Heart left ventricle (tissue), 13 donors: Measurements from ENCODE around the gene DUSP6.

ENCODE experiments used
- POLR2A ChIP-seq, 2 donors: fragments of 450-650 bp; IDR thresholded peaks; one replicate each; pipeline ENCODE4 v1.6.1; 2017; ENCODE audit warnings: antibody characterized with exemption in 2 of 2, mild to moderate bottlenecking in 2 of 2, moderate library complexity in 2 of 2
- TF ChIP-seq, protein P1 (sequence below), 12 donors: fragments of 200-600 bp; sonication (generic) in 4 of 12; IDR thresholded peaks; one replicate each; pipeline versions ENCODE4 v1.5.0 to v1.8.0; 2018 to 2022; ENCODE audit warnings: antibody characterized with exemption in 12 of 12, mild to moderate bottlenecking in 5 of 12
- donor health status: ischemic (EF 13 %, LVEDD 7.1; RV severe dilation, severe dysfunction).
- donor health status: DM: no; HTN: yes; CAD: no.
- donor health status: DM: no; HTN: no; CAD: no.
- donor health status: ischemic (EF 25% LVEDD 6.9; RV normal size, moderate dysfunction).
- donor health status: ischemic (EF 25% LVEDD 5.7; RV mildly dilated, moderate dysfunction).
- donor health status: ischemic (EF 35%, LVEDD 5.7; RV mildly dilated, moderate dysfunction).
- donor health status: nonischemic (EF 11% LVEDD 7.7; RV severe dilation, severe dysfunction).
- donor health status: DM: yes; HTN: yes; CAD: no.
- donor health status: PGD.
- donor health status: ischemic (EF 29% LVEDD 5.4; RV normal size, mild dysfunction).
- donor health status: nonischemic (EF 23%, LVEDD 6.1; RV moderate dilation, normal function).

DNA sequence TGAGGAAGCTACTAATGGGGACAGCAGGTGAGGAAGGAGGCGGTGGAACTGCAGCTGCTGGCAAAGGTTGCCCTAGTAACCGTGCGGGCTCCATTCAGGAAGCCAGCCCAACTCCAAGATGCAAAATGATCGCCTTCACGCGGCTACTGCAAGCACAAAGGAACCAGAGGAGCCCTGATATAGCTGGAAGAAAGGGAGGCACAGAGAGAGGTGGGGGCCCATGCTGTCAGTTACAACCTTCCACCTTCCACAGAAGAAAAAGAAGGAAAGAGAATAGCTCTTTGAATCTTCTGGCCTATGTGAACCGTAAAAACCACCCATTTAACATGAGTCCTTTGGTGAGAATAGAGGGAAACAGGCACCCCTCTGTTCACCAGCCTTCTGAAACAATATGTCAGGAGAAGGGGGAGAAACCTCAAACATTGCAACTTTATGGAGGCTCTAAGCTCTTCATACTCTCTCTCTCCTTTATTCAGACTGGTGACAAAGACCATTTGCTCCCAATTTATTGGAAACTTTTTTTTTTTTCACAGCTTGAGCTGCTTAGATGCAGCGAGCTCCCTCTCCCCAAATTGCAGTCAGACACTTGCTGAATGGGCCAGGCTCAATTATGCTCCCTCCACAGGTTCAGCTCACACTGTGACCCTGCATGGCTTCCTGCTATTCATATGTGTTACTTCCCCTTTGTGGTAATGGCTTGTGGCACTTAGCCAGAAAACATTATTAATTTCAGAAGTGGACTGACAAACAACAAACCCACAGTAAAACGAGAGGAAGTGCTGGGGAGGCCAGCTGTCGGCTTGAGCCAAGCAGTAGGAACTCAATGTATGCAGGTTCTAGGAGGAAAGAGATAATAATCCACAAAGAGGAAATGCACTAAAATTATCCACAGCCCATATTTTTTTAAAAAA is 6.2 kb downstream of the DUSP6 start:
- TF ChIP-seq, protein P1, sequence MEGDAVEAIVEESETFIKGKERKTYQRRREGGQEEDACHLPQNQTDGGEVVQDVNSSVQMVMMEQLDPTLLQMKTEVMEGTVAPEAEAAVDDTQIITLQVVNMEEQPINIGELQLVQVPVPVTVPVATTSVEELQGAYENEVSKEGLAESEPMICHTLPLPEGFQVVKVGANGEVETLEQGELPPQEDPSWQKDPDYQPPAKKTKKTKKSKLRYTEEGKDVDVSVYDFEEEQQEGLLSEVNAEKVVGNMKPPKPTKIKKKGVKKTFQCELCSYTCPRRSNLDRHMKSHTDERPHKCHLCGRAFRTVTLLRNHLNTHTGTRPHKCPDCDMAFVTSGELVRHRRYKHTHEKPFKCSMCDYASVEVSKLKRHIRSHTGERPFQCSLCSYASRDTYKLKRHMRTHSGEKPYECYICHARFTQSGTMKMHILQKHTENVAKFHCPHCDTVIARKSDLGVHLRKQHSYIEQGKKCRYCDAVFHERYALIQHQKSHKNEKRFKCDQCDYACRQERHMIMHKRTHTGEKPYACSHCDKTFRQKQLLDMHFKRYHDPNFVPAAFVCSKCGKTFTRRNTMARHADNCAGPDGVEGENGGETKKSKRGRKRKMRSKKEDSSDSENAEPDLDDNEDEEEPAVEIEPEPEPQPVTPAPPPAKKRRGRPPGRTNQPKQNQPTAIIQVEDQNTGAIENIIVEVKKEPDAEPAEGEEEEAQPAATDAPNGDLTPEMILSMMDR (IDR thresholded peaks at IDR 0.05): no peak
- TF ChIP-seq POLR2A (IDR thresholded peaks at IDR 0.05): no peak
